HG02973 (cell line): ENCODE results near the gene TTLL4.

Experiments
- ATAC-seq: cut with Tn5 transposase; IDR thresholded peaks from one replicate; pipeline ENCODE4 v1.9.1; 2021; ENCODE audit warnings: moderate library complexity; ENCODE audit not compliant: unreplicated experiment

Gene TTLL4

DNA sequence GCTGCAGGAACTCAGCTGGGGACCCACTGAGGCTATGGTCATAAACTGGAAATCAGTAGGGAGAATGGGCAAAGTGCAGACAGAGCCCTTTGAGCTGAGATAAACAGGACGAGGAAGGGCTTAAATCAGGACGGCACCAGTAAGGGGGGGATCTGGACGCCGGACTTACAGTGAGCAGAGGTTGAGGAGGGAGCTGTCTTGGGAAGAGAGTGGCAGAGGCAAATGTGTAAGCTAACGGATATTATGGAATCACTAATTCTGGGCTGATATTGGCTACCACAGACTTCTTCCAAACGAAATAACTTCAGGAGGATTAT is 71.9 kb downstream of the TTLL4 start:
- no peak for ATAC-seq

DNA sequence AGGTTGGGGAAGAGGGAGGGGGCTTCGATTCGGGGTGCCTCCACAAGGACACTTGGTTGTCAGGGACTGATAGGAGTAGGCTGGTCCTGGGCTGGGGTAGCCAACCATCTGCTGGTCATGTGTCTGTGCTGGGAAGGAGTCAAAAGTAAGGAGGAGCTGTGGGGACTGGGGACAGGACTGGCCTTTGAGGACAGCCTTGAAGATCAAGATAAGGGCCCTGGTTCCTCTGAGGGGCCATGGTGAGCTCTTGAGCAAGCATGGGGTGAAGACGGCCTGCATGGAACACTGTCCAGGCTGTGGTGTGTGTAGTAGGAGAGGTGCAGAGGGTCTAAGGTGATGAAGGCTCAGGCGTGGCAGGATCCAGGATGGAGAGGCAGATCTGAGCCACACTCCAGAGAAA is 73.1 kb downstream of the TTLL4 start:
- ATAC-seq: no peak

DNA sequence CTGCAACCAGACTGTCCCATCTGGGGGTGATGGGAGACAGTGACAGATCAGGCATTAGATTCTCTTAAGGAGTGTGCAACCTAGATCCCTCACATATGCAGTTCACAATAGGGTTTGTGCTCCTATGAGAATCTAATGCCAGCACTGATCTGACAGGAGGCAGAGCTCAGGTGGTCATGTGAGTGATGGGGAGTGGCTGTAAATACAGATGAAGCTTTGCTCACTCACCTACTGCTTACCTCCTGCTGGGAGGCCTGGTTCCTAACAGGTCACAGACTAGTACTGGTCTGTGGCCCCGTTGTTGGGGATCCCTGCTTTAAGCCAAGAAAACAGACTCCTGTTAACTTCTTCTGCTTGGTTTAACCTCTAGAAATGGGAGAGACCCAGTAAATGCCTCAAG is 74.5 kb downstream of the TTLL4 start:
- no peak for ATAC-seq

DNA sequence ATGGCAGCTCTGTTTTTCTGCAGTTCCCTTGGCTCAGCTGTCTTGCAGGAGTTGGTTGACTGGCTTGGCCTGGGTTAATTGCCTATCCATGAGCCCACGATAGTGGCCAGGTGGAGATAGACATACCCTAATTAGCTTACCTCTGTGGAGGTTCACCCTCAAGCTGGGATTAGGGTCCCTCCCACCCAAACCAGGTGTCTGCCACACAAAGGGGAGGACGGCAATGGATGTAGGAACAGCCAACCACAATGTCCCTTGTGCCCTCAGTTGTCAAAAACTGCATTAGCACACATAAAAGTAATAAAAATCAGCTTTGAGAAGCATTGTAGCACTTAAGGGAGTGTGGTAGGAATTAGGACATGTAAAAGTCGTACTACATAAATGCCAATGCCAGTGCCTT is 75.5 kb downstream of the TTLL4 start:
- no peak for ATAC-seq

DNA sequence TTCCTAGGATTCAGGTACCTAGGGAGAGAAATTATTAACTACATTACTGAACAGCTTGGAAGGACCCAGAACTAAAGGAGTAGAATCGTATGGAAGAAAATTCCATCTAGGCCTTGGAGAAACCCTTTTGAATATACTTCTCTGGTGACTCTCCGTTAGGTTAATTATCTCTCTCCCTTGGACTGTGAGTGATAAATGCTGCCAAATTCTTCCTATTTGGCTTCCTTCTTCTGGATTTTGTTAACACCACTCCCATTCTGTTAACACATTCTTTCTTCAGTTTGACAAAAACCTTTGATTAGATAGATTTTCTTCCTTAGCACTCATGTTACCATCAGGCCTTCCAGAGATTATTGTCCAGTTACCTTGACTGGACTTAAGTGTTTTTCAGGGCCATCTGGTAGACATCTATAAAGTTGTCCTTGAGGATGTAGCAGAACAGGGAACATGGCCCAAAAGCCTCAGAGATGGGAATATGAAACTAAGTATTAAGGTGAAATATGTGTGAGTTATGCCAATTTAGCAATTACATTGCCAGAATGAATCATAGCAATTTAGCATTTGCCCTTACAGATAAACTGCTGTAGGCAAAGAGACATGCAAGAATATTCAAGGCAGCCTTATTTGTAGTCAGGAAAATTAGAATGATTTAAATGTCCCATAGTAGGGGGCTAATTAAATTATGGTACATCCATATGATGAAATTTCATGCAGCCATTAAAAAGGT is 78.1 kb downstream of the TTLL4 start:
- no peak for ATAC-seq

DNA sequence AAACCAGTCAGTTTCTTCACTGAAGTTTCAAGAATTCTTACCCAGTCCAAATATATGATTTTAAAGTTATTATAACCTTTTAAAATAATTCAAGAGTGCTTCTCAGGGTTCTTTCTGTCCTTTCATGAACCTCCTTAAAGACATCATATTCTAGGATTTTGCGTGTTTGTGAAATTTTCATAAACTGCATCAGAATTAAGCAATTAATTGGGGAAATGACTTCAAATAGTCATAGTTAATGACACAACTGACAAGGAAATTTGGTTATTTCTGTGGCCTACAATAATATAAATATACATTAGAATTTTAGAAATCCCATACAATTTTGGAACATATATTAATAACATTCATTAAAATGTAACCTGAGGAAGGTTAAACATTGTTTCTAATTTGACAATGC is 81.8 kb downstream of the TTLL4 start:
- ATAC-seq: no peak

DNA sequence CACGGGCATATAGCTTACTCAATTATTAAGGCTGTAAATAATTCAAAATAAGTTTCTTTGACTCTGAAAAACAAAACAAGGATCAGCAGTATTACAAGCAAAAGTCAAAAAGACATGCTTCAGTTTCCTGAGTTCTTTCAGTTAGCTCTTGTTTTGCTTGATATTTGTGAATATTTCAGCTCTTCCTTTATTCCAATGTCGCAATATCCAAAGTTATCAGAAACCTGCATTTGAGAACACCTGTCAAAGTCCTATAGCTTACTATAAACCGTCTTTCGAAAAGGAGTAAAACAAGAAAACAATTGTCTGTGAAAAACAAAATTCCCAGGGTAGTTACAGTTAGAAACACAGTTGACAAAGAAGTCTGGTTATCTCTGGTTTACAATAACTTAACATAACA is 86.1 kb downstream of the TTLL4 start:
- no peak for ATAC-seq

DNA sequence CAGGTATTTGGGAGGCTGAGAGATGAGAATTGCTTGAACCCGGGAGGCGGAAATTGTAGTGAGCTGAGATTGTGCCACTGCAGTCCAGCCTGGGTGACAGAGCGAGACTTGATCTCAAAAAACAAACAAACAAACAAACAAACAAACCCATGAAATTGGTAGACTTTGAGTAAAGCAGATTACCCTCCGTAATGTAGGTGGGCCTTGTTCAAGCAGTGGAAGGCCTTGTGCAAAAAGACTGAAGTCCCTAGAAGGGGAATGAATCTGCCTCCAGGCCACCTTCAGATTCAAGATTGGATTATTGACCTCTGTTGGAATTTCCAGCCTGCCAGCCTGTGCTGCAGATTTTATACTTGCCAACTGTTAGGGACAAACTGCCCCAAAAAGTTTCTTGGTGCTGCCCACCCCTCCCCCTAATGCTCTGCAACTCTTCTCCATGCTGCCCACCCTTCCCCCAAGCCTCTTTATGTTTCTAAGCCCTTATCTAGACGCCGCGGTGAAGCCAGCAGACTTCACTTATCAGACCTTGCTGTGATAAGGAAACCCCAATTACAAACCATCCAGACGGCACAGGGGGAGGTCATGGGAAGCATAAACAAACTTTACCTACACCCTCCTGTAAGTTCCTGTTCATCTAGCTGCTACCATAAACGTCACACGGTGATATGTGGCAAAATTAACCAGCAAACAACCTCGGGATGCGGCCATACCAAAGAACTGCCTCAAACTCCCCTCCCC is 88.3 kb downstream of the TTLL4 start:
- no peak for ATAC-seq

DNA sequence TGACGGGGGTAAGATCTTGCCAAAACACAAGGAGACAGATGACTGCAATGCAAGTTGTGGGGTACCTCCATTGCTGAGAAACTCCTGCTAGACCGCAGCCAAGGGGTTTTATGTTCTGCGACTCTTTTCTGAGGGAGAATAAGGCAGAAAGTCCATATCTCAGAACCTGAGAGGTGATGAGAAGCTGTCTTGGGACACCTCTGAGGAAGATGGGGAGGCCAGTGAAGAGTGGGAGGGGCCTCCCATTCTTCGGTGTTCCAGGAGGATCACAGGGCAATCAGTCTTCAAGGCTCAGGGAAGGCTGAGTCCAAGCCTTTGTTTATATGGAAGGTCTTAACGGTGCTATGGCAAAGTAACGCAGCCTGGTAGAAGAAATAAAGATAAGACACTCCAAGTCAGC is 89.4 kb downstream of the TTLL4 start:
- no peak for ATAC-seq

DNA sequence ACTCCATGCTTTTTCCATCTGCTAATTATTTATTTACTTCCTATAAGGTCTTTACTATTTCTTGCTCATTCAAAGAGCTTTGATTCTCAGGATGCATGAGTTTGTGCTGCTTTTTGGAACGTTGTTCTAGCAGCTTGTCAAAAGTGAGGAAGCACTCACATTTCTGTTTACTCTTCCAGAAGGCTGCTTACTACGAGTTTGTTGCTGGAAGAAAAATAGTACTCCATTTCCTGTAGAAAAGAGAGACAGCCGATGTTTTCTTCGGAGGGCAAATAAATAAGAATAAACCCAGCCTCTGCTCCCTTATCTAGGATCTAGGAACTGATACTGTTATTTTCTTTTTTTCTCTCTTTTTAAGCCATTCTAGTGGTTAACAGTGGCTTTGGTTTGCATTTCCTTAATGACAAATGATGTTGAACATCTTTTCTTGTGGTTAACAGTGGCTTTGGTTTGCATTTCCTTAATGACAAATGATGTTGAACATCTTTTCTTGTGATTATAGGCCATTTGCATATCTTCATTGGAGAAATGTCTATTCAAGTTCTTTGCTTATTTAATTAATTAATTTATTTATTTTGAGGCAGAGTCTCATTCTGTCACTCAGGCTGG is 91.9 kb downstream of the TTLL4 start:
- no peak for ATAC-seq

DNA sequence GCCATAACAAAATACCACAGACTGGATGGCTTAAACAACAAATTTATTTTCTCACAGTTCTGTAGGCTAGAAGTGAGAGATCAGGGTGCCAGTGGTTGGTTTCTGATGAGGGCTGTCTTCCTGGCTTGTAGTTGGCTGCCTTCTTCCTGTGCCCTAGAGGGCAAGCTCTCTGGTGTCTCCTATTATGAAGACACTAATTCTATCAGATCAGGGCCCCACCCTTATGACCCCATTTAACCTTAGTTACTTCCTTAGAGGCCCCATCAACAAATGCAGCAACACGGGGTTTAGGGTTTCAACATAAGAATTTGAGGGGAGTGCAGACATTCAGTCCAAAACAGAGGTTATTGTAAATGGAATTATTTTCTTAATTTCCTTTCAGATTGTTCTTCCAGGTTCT is 94.2 kb downstream of the TTLL4 start:
- no peak for ATAC-seq
